SK-N-MC (cell line): ENCODE data around the gene NPL.

ENCODE experiments used
- DNase-seq: peaks from one replicate; pipeline ENCODE4 v3.0.0-alpha.2; 2011; ENCODE audit warnings: low read depth, low spot score
- H3K27ac ChIP-seq: fragments of 200-600 bp; sonication (generic); 2 replicates; pipeline ENCODE4 v1.5.1; 2016; ENCODE audit warnings: mixed run types
- H3K36me3 ChIP-seq: fragments of 200-600 bp; sonication (generic); 2 replicates; pipeline ENCODE4 v1.6.1; 2017; ENCODE audit warnings: antibody characterized with exemption, low read length, mixed read lengths; ENCODE audit not compliant: insufficient read depth
- H3K4me3 ChIP-seq: fragments of 200-600 bp; sonication (generic); 2 replicates; pipeline ENCODE4 v1.5.1; 2016
- H3K9ac ChIP-seq: fragments of 200-600 bp; sonication (generic); 2 replicates; pipeline ENCODE4 v1.8.0; 2017; ENCODE audit warnings: mixed run types, mixed read lengths; ENCODE audit not compliant: insufficient read length
- H3K9me3 ChIP-seq: fragments of 200-600 bp; sonication (generic); 2 replicates; pipeline ENCODE4 v1.6.1; 2017; ENCODE audit warnings: low read depth, mild to moderate bottlenecking, antibody characterized with exemption, low read length, moderate library complexity, mixed read lengths
- EZH2 ChIP-seq: fragments of 200-600 bp; sonication (generic); IDR thresholded peaks from one replicate; pipeline ENCODE4 v1.6.1; 2017; ENCODE audit warnings: antibody characterized with exemption
- FOXP2 ChIP-seq: optimal IDR thresholded peaks from 2 replicates; pipeline ENCODE3; 2011; ENCODE audit warnings: mild to moderate bottlenecking, moderate library complexity; ENCODE audit not compliant: insufficient read depth; ENCODE audit errors: extremely low read length, control extremely low read depth
- POLR2AphosphoS5 ChIP-seq: IDR thresholded peaks from 2 replicates; pipeline ENCODE4 v1.6.1; 2012; ENCODE audit warnings: mild to moderate bottlenecking, low read depth, low read length, borderline replicate concordance

Gene NPL

DNA sequence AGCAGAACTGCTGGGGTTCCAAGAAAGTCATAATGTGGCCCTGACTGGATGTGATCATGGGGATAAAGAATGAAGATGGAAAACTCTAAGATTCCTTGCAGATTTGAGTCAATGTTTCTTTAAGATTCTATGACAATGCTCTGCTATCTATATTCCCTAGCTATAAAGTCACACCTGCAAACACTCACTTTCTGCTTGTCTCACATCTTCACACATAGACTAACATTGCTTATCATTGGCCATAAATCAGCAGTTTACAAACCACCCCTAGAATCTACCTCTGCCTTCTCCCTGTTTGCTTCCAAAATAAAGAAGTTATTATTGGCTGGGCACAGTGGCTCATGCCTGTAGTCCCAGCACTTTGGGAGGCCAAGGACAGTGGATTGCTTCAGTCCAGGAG is 33.1 kb upstream of the NPL start:
- no peaks in the 10 kb centered on the region for H3K36me3 ChIP-seq
- H3K4me3 ChIP-seq = no peak overlapping the region
- H3K9me3 ChIP-seq = no peaks in the 10 kb centered on the region
- no peak overlapping the region for H3K27ac ChIP-seq
- no peak overlapping the region for H3K9ac ChIP-seq
- DNase-seq = no peak
- TF ChIP-seq POLR2AphosphoS5 (no peak), EZH2 (no peak), FOXP2 (no peak)

DNA sequence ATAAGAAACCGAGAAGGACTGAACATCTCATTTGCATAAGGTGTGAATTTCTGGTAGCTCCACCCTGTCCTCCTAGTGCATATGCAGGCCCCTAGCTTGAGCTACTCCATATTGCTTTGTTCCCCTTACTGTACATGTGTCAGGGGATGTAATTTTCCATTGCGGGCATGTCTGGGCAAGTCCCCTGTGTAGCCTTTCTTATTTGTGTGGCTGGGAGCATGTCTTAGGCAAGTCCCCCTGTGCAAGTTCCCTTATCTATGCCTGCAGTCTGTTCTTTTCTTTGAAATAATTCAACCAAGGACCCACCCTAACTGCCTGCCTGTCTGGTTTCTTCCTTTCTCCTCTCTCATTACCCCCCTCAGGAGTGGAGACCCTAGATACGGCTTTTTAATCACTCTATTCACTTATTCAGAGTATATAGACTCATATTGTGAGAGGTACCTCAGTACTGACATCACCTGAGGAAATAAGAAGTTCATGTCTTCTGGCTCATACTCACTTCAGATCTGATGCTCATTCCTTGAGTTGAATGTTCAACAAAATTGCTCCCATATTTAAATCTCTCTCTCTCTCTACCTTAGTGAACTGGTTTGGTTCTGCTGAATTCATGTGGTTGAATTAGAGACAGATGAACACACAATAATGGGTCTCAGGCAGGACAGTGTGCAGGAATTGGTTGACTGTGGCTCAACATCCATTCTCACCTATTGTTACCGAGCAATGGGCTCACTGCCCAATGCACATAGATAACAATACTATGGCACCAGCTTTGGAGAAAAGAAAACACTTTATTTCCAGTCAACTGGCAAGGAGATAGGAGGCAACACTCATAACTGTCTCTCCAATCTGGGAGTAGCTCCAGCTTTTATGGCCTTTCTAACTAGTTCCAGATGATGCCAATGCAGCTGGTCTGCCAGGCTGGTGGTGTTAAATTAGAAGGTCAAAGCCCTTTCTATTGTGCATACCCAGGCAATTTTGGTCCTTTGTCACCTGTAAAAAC is 27.9 kb upstream of the NPL start:
- TF ChIP-seq FOXP2 = no peak
- no peak for TF ChIP-seq POLR2AphosphoS5
- TF ChIP-seq EZH2 = no peak
- H3K27ac ChIP-seq = no peak overlapping the region
- H3K9me3 ChIP-seq = no peaks in the 10 kb centered on the region
- no peak overlapping the region for H3K4me3 ChIP-seq
- no peaks in the 10 kb centered on the region for H3K36me3 ChIP-seq
- H3K9ac ChIP-seq = no peak overlapping the region
- no peak for DNase-seq

DNA sequence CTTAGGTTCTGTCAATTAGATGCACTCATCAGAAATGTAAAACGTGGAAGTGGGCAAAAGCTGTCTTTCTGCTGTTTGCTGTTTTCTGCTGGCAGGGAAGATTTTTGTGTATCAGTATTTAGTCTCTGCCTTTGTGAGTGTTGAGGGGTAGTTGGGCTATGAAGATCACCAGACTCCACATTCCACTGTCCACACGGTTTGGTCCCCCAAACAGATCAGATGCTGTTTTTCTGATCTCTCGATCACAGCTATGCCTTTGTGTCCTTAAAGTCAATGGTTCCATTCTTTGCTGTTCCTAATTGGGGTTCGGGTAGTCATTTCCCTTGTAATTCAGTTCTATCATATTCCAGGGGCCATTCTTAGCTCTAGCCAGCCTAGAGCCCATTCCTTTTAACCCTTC is 27.0 kb upstream of the NPL start:
- no peak for TF ChIP-seq EZH2
- no peak for TF ChIP-seq POLR2AphosphoS5
- no peak for TF ChIP-seq FOXP2
- no peak overlapping the region for H3K27ac ChIP-seq
- no peak overlapping the region for H3K4me3 ChIP-seq
- H3K36me3 ChIP-seq = no peaks in the 10 kb centered on the region
- H3K9ac ChIP-seq = no peak overlapping the region
- DNase-seq = no peak
- no peaks in the 10 kb centered on the region for H3K9me3 ChIP-seq

DNA sequence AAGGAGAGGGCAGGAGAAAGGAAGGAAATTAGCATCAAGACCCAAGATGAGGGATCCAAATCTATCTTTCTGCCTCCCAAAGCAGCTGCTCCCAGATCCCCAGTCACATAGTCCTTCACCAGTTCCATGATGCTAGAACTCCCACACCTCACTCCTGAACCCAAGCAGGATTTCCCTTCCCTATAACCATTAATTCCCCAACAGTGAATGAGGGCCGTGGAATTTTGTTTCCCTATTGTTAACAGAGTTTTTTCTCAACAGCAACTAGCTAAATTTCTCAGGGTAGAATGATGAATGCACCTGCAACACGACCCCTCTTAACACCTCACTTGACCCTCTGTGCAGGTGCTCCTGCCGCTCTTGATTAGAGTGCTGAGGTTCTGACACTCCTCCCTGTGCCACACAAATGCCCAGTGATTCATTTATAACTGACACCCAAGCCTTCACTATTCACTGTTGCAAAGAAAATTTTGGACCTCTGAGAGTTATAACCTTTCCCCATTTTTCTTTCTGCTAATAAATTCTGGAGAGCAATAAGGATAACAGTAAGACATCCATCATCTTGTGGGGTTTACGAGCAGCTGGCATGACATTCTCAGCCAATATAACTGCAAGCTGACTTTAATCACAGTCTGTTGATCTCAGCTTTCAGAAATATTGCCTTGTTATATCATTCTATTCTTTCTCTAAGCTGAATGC is 25.4 kb upstream of the NPL start:
- TF ChIP-seq FOXP2 (no peak), EZH2 (no peak), POLR2AphosphoS5 (no peak)

DNA sequence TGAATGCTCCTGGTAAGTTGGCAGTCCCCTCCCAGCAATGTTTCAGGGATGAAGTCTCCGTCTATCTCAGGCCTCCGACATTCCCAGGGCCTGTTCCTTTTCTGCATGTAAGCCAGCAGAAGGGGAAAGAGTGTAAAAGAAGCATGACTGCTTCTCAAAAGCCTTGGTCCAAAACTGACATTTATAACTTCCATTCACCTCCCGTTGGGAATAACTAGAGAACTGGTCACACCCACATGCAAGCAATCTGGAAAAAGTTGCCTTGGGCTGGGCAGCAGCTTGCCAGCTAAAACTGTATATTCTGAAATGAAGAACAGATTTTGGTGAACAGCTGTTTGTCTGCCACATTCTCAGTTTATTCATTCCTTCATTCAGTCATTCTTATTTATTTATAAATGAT is 24.2 kb upstream of the NPL start:
- no peak for DNase-seq
- TF ChIP-seq POLR2AphosphoS5 (no peak), FOXP2 (no peak), EZH2 (no peak)

More for the DNA sequence above, 25.4 kb upstream of the NPL start:
- H3K4me3 ChIP-seq = no peak overlapping the region
- no peak for DNase-seq
- no peaks in the 10 kb centered on the region for H3K36me3 ChIP-seq
- no peak overlapping the region for H3K27ac ChIP-seq
- H3K9me3 ChIP-seq = no peaks in the 10 kb centered on the region
- no peak overlapping the region for H3K9ac ChIP-seq

DNA sequence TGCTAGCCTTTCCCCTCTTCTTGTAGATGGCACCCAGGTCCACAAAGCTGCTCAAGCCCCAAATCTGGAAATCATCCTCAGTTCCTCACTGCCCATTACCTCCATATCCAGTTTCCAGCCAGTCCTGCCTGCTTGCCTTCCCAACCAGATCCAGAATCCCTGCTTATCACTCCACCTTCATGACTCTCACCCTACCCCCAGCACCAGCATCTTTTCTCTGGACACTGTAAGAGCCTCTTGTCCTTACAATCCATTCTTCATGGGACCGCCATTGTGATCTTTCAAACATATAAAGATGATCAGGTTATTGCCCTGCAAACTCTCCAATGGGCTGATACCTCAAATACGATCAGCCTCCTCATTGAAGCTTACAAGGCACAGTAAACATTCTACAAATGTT is 23.5 kb upstream of the NPL start:
- H3K27ac ChIP-seq = no peak overlapping the region
- H3K36me3 ChIP-seq = no peaks in the 10 kb centered on the region
- H3K9ac ChIP-seq = no peak overlapping the region
- no peak overlapping the region for H3K4me3 ChIP-seq
- TF ChIP-seq POLR2AphosphoS5 (no peak), FOXP2 (no peak), EZH2 (no peak)
- H3K9me3 ChIP-seq = no peaks in the 10 kb centered on the region
- no peak for DNase-seq

More for the DNA sequence above, 24.2 kb upstream of the NPL start:
- no peak overlapping the region for H3K4me3 ChIP-seq
- no peaks in the 10 kb centered on the region for H3K36me3 ChIP-seq
- no peak overlapping the region for H3K9ac ChIP-seq
- H3K9me3 ChIP-seq = no peaks in the 10 kb centered on the region
- H3K27ac ChIP-seq = peak overlapping the region; percentile 30

DNA sequence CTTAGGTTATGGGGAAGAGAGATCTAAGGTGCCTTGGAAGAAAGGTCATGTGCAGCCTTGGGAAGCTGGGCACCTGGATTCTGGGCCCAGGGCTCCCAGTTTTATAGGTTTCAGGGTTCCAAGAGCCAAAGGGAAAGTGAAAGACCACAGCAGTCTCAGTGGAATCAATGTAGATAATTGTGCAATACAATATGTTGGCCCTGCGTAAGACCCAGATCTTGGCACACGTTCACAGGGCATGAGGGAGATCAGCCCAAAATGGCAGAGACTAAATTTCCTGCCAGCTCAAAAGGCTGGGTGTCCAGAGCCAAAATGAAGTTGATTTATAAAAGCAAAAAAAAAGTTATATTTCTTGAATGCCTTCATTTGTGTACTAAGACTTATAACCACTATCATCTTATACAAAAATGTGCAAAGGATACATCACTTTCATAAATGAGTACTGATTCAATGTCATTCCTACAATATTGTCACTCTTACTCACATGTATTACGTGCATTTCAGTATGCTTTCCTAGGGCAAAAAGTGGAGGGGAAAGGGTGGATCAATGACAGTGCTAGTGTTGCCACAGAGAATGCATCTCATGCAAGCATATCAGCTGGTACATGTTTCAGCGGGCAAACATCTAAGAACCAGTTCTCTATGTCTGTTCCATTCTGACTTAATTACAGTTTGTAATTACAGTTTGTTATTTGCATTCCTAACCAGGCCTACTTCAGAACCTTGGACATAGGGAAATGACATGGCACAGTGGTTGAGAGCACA is 22.5 kb upstream of the NPL start:
- TF ChIP-seq POLR2AphosphoS5 = no peak
- TF ChIP-seq EZH2 = no peak
- no peak for TF ChIP-seq FOXP2
- no peak overlapping the region for H3K9ac ChIP-seq
- H3K27ac ChIP-seq = no peak overlapping the region
- no peak for DNase-seq
- no peaks in the 10 kb centered on the region for H3K36me3 ChIP-seq
- no peak overlapping the region for H3K4me3 ChIP-seq
- H3K9me3 ChIP-seq = no peaks in the 10 kb centered on the region

DNA sequence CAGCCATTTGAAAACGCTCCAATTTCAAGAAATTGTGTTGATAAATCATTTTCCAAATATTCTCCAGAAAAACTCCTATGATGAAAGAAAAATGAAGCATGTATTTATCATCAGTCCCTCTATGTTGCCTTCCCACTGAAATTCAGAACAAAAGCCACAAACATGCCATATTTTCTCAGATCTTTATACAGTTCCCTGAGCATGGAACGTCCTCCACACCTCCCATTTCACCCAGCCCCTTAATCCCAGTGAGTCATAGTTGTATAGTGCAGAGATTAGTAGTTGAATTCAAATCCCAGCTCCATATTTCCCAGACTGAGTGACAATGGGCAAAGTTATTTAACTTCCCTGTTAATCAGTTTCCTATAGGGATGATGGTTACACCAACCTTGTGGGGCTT is 20.6 kb upstream of the NPL start:
- no peak overlapping the region for H3K4me3 ChIP-seq
- H3K9me3 ChIP-seq = no peaks in the 10 kb centered on the region
- TF ChIP-seq FOXP2 = no peak
- no peak for TF ChIP-seq EZH2
- no peak for TF ChIP-seq POLR2AphosphoS5
- no peaks in the 10 kb centered on the region for H3K36me3 ChIP-seq
- DNase-seq = no peak
- no peak overlapping the region for H3K27ac ChIP-seq
- H3K9ac ChIP-seq = no peak overlapping the region
